ENCODE measurements around the gene RAB35. TPM values are rescaled to one million over a fixed set of nuclear protein-coding genes. Genes with fewer than 3 reads are reported as not detected.

RAB35 gene
- total and polyA plus RNA-seq, 4 donors = 22.1 to 51.8 (median 37.1) TPM

GRCh38 chr12:120091371-120092090 lies 25.0 kb downstream of the RAB35 start:
- WGBS, 2 donors = 82 to 85% methylated on average over 12 of the region's 12 CpGs
- ATAC-seq (ENCODE audit: insufficient read depth, low FRiP score) (no peak), DNase-seq (no peak)
- no peak overlapping the region for H3K4me3 ChIP-seq
- no peak overlapping the region for H3K9ac ChIP-seq (ENCODE audit: insufficient read depth in 1 of 2, low read length in 2 of 2)
- no peak overlapping the region for H3K27ac ChIP-seq (ENCODE audit: low read depth in 1 of 2, low read length in 1 of 2)
- no peaks in the 10 kb centered on the region for H3K27me3 ChIP-seq (ENCODE audit: control insufficient read depth in 3 of 3, insufficient read depth in 3 of 3, low read length in 2 of 3)
- no peaks in the 10 kb centered on the region for H3K9me3 ChIP-seq (ENCODE audit: control insufficient read depth in 4 of 4, insufficient read depth in 3 of 4, low read length in 3 of 4)
- no peak for TF ChIP-seq CTCF (IDR thresholded peaks at IDR 0.05; ENCODE audit: control extremely low read depth, extremely low read depth)
- H3K36me3 ChIP-seq (ENCODE audit: control insufficient read depth in 4 of 4, insufficient read depth in 4 of 4, low read length in 4 of 4) = peaks cover 0 to 39% (median 3%) of the 10 kb centered on the region in 4 donors
- H3K4me1 ChIP-seq (ENCODE audit: control insufficient read depth in 5 of 5, insufficient read depth in 5 of 5, low read length in 5 of 5) = peaks cover 0 to 19% (median 5%) of the 10 kb centered on the region in 5 donors

GRCh38 chr12:120090626-120091295 lies 25.8 kb downstream of the RAB35 start:
- H3K9ac ChIP-seq (ENCODE audit: insufficient read depth in 1 of 2, low read length in 2 of 2) = no peak overlapping the region
- DNase-seq (no peak), ATAC-seq (ENCODE audit: insufficient read depth, low FRiP score) (no peak)
- H3K4me1 ChIP-seq (ENCODE audit: control insufficient read depth in 5 of 5, insufficient read depth in 5 of 5, low read length in 5 of 5) = peaks cover 0 to 21% (median 5%) of the 10 kb centered on the region in 5 donors
- H3K27ac ChIP-seq (ENCODE audit: low read depth in 1 of 2, low read length in 1 of 2) = no peak overlapping the region
- no peaks in the 10 kb centered on the region for H3K9me3 ChIP-seq (ENCODE audit: control insufficient read depth in 4 of 4, insufficient read depth in 3 of 4, low read length in 3 of 4)
- H3K36me3 ChIP-seq (ENCODE audit: control insufficient read depth in 4 of 4, insufficient read depth in 4 of 4, low read length in 4 of 4) = peaks cover 0 to 33% (median 3%) of the 10 kb centered on the region in 4 donors
- WGBS, 2 donors = 88 to 90% methylated on average over 19 of the region's 19 CpGs
- H3K27me3 ChIP-seq (ENCODE audit: control insufficient read depth in 3 of 3, insufficient read depth in 3 of 3, low read length in 2 of 3) = no peaks in the 10 kb centered on the region
- H3K4me3 ChIP-seq = no peak overlapping the region
- no peak for TF ChIP-seq CTCF (IDR thresholded peaks at IDR 0.05; ENCODE audit: control extremely low read depth, extremely low read depth)

DNA sequence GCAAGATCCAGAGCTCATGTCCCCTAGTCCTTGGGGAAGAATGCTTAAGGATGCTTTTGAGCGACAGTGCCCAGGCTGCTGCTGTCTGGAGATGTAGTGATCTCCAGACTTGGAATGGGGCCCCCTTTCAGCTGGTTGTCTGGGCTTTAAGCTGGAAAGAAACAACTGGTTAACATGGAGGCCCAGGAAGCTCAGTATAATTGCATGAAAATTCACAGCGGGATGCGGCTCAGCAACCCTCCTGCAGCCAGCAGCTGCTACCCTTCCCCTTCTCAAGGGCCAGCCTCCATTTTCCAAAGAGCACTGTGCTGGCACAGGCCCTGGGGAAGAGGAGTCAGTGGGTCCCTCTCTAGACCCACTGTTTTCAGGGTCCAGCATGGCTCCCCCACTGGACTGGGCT lies 26.3 kb downstream of the RAB35 start:
- ATAC-seq (ENCODE audit: insufficient read depth, low FRiP score) (no peak), DNase-seq (no peak)
- WGBS, 2 donors = 90 to 95% methylated on average over 3 of the region's 3 CpGs
- H3K27me3 ChIP-seq (ENCODE audit: control insufficient read depth in 3 of 3, insufficient read depth in 3 of 3, low read length in 2 of 3) = no peaks in the 10 kb centered on the region
- peaks cover 0 to 27% (median 3%) of the 10 kb centered on the region in 4 donors for H3K36me3 ChIP-seq (ENCODE audit: control insufficient read depth in 4 of 4, insufficient read depth in 4 of 4, low read length in 4 of 4)
- no peak overlapping the region for H3K27ac ChIP-seq (ENCODE audit: low read depth in 1 of 2, low read length in 1 of 2)
- H3K4me1 ChIP-seq (ENCODE audit: control insufficient read depth in 5 of 5, insufficient read depth in 5 of 5, low read length in 5 of 5) = peaks cover 0 to 21% (median 5%) of the 10 kb centered on the region in 5 donors
- no peak overlapping the region for H3K4me3 ChIP-seq
- no peak overlapping the region for H3K9ac ChIP-seq (ENCODE audit: insufficient read depth in 1 of 2, low read length in 2 of 2)
- no peaks in the 10 kb centered on the region for H3K9me3 ChIP-seq (ENCODE audit: control insufficient read depth in 4 of 4, insufficient read depth in 3 of 4, low read length in 3 of 4)
- no peak for TF ChIP-seq CTCF (IDR thresholded peaks at IDR 0.05; ENCODE audit: control extremely low read depth, extremely low read depth)

Data from lung (tissue), 12 donors.